ENCODE results near the gene RNF212B.
"Not testable (repeated sequence)": the region's sequence is repeated elsewhere in the genome, so short reads cannot be mapped to it uniquely, and the experiment has no call there.

The RNF212B gene, protein sequence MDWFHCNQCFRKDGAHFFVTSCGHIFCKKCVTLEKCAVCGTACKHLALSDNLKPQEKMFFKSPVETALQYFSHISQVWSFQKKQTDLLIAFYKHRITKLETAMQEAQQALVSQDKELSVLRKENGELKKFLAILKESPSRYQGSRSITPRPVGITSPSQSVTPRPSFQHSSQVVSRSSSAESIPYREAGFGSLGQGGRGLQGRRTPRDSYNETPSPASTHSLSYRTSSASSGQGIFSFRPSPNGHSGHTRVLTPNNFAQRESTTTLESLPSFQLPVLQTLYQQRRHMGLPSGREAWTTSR

DNA sequence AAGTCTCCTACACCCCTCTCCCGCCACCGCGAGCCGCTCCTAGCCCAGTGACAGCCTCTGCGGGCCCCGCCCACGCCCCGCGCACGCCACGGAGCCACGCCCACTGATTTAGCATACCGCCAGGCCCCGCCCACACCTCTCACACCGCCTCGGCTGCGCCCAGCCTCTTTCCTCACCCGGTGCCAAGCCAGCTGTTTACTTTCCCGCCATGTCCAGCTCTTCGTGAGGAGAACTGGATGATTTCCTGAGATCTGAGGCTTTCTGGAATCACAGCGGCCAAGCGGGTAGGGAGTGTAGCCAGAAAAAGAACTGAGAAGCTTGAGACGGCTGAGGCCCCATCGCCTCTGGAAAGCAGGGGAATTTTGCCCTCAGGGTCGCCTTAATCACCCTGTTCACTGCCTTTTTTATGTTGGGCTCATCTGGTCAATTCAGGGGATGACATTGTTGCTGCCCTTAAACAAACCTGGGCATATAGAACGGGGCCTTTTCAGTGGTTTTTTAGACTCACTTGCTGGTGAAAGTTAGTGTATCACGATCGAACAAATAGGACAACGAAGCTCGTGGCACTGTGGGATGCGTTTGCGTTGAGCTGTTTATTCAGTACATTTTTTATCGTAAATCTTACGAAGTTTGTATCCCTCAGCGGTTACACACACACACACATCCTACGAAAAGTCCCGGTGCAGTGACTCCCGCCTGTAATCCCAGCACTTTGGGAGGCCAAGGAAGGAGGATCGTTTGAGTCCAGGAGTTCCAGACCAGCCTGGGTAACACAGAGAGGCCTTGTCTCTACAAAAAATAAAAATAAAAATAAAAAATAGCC, at the start of gene RNF212B:
Gene RNF212B (plus strand): TSS at position 165 of the 823 bp plus-strand sequence. CDS start 2,410 bp downstream, outside the sequence.
- peak; percentile 56 for DNase-seq (ENCODE audit: low read depth)

DNA sequence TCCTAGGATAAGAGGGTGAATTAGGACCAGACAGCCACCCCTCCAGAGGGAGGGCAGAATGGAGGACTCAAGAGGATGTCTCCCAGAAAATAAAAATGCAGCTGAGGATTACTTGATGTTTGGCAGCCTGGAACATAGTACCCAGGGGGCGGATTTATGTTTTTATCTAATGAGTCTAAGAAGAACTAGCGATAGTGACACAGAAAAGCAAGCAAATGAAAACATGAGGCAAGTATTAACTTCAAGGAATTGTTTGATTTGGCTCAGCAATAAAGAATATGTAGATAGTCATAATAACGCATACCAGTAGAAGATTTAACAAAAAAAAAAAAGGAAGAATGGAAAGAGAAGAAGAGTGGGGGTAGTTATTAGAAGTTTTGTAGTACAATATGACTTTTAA, 44.3 kb upstream of the RNF212B start:
- DNase-seq (ENCODE audit: low read depth) = no peak

DNA sequence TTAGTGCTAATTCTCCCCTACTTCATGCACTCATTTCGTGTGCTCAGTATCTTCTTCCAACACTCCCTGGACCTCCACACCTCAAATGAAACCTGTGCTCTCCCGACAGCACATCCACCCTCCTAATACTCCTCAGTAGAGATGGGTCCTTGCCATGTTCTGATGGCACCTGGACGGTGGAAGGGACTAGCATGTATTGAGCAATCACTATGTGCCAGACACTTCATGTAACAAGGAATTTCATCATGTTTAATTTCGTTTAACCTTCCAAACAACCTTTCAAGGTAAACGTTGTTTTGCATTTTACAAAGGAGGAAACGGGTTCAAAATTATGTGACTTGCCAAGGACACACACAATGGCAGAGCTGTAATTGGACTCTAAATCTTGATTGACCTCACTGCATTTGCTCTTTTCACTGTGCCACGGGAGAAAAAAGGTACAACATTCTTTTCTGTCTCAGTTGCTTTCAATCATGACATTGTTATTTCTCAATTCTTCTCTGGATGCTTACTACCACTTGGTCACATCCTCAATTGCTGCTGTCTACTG, 42.1 kb upstream of the RNF212B start:
- DNase-seq (ENCODE audit: low read depth) = no peak

DNA sequence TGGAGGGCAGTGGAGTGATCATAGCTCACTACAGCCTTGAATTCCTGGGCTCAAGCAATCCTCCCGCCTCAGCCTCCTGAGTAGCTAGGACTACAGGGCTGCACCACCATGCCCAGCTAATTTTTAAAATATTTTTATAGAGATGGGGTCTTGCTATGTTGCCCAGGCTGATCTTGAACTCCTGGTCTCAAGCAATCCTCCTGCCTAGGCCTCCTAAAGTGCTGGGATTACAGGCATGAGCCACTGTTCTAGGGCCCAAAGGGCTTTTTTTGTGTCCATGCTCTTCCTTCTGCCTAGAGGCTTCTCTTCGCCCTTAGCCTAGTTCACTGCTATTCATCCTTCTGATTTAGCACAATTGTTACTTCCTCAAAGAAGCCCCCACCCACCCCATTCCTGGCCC, 41.2 kb upstream of the RNF212B start:
- not testable (repeated sequence) for DNase-seq (ENCODE audit: low read depth)

DNA sequence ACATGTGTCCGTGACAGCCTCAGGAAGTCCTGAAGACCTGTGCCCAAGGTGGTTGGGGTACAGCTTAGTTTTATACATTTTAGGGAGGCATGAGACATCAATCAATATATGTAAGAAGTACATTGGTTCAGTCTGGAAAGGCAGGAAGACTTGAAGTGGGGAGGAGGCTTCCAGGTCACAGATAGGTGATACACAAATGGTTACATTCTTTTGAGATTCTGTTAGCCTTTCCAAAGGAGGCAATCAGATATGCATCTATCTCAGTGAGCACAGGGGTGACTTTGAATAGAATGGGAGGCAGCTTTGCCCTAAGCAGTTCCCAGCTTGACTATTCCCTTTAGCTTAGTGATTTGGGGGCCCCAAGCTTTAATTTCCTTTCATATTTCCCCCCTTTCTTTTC, 38.6 kb upstream of the RNF212B start:
- not testable (repeated sequence) for DNase-seq (ENCODE audit: low read depth)

DNA sequence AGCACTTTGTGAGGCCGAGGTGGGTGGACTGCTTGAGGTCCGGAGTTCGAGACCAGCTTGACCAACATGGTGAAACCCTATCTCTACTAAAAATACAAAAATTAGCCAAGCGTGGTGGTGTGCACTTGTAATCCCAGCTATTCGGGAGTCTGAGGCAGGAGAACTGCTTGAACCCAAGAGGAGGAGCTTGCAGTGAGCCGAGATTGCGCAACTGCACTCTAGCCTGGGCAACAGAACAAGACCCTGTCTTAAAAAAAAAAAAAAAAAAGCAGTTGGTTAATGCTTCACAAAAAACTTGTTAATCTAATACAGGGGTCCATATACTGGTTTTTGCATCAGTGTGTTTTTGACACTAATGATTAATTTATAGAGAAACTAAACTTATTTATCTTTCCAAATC, 35.7 kb upstream of the RNF212B start:
- DNase-seq (ENCODE audit: low read depth) = no peak

DNA sequence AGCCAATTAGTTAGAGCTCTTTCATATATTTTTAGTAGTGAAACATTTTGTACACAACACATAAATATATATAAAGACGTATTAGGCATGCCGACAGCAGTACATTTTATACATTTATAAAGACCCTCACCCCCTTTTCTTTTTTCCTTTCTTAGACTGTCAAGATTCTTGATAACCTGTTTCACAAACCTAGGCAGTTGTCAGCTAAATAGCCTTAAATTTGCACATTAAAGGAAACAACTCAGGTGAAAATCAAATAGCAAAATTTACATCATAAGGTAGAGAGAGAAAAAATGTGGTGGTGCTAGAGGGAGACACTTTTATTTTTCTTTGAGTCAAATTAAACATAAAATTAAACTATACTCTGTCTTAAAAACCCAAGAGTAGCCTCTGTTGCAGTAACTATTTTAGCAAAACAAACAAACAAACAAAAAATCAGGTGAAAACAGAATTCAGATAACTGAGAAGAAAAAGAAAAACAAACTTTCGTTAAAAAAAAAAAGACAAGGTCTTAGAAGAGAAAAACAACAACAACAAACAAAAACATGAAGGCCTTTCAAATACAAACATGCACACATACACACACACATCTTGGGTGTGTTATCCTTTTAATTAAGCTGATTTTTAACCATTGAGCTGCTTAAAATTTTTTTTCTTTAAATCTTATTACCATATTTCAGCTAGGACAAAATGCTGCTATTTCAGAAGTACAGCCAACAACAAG, 31.2 kb upstream of the RNF212B start:
- DNase-seq (ENCODE audit: low read depth) = no peak

DNA sequence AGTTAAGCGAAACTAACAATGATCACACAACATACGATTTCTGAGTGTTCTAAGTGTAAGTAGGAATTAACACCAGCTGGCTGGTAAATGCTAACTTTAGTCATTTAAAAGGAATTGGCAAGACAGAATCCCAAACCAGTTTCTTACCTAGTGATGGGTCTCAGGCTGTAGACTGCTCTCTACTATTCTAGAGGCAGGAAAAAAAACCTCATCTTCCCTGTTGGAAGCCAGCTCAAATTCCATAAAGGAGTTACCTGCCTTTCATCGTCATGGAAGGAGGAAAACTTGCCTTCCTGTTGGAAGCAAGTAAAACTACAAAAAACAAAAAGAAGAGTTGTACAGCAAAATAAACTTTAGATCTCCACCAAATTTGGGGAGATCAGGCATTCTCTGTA, 30.6 kb upstream of the RNF212B start:
- no peak for DNase-seq (ENCODE audit: low read depth)

DNA sequence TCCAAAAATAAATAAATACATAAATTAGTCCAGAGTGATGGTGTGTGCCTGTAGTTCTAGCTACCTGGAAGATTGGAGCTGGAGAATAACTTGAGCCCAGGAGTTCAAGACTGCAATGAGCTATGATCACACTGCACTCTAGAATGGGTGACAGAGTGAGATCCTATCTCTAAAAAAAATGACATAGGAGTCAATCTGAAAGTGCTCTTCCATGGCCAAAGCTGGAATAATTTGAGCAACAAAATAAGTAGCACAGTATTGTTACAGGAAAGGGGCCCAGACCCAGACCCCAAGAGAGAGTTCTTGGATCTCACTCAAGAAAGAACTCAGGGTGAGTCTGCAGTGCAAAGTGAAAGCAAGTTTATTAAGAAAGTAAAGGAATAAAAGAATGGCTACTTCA, 29.4 kb upstream of the RNF212B start:
- no peak for DNase-seq (ENCODE audit: low read depth)

DNA sequence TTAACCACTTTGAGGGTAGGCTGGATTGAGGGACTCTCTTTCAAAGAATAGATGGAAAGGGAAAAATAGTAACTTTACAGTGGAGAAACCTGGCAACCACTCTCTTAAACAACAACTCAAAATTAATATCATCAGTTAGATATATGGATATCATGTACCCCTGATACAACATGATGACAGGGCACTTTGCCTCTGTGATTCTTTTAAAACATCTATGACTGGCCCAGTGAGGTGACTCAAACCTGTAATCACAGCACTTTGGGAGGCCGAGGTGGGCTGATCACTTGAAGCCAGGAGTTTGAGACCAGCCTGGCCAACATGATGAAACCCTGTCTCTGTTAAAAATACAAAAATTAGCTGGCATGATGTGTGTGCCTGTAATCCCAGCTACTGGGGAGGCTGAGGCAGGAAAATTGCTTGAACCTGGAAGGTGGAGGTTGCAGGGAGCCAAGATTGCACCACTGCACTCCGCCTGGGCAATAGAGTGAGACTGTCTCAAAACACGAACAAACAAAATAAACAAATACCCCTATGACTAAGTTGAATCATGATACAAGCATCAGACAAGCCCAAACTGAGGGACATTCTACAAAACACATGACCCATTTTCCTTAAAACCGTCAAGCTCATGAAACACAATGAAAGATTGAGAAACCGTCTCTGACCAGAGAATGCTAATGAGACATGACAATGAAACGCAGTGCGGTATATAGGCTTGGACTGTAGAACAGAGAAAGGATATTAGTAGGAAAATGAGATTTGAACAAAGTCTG, 27.9 kb upstream of the RNF212B start:
- no peak for DNase-seq (ENCODE audit: low read depth)

DNA sequence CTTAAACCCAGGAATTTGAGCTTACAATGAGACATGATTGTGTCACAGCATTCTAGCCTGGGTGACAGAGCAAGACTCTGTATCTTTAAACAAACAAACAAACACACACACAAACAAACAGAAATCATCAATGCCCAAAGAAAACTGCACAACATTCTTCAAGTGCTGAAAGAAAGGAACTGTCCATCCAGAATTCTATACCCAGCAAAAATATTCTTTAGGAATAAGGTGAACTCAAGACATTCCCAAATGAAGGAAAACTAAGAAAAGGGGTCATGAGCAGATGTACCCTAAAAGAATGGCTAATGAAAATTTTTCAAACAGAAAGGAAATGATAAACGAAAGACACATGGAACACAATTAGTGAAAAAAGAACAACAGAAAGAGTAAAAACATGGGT, 22.3 kb upstream of the RNF212B start:
- DNase-seq (ENCODE audit: low read depth) = no peak

DNA sequence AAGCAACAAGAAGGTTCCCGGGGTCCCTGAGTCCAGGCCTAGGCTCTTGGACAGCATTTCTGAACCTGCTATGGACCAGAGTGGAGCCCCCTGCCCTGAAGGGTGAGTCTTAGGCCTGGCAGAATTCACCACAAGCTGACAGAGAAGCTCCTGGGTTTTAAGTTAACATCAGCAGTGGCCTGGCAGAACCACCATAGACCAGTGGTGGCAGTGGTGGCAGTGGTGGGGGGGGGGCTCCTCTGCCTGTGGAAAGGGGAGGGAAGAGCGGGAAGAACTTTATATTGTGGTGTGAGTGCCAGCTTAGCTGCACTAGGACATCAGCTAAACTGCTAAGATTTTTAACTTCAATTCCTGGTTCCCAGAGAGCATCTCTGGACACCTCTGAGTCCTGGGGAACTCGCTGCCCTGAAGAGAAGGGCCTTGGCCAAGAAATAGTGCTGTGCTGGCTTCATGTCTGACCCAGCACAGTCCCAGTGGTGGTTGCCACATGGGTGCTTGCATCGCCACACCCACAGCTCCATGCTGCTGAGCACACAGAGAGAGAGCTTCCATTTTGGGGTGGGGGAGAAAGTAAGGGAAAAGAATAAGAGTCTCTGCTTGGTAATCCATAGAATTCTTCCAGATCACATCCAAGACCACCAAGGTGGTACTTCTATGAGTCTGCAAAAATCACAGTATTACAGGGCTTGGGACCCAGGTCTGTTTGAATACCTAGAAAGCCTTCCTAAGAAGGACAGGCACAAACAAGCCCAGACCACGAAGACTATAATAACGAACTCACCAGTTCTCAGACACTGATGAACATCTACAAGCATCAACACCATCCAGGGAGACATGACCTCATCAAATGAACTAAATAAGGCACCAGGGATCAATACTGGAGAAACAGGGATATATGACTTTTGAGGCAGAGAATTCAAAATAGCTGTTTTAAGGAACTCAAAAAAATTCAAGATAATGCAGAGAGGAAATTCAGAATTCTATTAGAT, 20.4 kb upstream of the RNF212B start:
- no peak for DNase-seq (ENCODE audit: low read depth)

DNA sequence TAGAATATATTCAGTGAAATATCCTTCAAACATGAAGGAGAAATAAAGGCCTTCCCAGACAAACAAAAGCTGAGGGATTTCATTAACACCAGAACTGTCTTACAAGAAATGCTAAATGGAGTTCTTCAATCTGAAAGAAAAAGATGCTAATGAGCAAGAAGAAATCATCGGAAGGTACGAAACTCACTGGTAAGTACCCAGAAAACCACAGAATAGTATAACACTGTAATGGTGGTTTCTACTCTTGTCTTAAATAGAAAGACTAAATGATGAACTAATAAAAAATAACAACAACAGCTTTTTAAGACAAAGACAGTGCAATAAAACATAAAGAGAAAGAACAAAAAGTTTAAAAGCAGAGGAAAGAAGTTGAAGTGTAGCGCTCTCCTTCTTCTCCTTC, 18.7 kb upstream of the RNF212B start:
- DNase-seq (ENCODE audit: low read depth) = no peak

DNA sequence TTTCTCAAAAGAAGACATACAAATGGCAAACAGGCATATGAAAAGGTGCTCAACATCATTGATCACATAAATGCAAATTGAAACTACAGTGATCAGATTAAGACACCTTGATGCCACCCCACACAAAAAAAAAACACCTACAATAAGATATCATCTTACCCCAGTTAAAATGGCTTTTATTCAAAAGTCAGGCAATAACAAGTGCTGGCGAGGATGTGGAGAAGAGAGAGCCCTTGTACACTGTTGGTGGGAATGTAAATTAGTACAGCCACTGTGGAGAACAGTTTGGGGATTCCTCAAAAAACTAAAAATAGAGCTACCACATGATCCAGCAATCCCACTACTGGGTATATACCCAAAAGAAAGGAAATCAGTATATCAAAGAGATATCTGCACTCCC, 12.8 kb upstream of the RNF212B start:
- DNase-seq (ENCODE audit: low read depth) = not testable (repeated sequence)

DNA sequence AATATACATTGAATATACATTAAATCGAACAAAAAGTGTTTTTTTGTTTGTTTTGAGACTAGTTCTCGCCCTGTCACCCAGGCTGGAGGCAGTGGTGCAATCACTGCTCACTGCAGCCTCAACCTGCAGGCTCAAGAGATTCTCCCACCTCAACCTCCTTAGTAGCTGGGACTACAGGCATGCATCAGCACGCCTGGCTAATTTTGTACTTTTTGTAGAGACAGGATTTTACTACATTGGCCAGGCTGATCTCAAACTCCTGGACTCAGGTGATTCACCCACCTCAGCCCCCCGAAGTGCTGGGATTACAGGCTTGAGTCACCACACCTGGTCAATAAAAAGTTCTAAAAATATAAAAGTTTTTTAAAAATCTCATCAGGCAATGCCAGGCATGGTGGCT, 10.2 kb upstream of the RNF212B start:
- DNase-seq (ENCODE audit: low read depth) = no peak

DNA sequence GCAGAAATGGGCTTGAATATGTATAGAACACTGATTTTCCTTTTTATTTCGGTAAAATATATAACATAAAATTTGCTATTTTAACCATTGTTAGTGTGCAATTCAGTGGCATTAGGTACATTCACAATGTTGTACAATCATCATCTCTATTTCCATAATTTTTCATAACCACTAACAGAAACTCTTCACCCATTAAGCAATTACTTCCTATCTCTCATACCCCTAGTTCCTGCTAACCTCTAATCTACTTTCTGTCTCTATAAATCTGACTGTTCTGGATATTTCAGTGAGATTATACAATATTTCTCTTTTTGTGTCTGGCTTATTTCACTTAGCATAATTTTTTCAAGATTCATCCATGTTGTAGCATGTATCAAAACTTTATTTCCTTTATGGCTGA, 8.9 kb upstream of the RNF212B start:
- DNase-seq (ENCODE audit: low read depth) = no peak

DNA sequence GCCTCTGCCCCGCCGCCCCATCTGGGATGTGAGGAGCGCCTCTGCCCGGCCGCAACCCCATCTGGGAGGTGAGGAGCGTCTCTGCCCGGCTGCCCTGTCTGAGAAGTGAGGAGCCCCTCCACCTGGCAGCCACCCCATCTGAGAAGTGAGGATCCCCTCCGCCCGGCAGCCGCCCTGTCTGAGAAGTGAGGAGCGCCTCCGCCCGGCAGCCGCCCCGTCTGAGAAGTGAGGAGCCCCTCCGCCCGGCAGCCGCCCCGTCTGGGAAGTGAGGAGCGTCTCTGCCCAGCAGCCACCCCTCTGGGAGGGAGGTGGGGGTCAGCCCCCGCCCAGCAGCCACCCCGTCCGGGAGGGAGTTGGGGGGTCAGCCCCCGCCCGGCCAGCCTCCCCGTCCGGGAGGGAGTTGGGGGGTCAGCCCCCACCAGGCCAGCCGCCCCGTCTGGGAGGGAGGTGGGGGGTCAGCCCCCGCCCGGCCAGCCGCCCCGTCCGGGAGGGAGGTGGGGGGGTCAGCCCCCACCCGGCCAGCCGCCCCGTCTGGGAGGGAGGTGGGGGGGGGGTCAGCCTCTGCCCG, 5.4 kb upstream of the RNF212B start:
- DNase-seq (ENCODE audit: low read depth) = not testable (repeated sequence)

DNA sequence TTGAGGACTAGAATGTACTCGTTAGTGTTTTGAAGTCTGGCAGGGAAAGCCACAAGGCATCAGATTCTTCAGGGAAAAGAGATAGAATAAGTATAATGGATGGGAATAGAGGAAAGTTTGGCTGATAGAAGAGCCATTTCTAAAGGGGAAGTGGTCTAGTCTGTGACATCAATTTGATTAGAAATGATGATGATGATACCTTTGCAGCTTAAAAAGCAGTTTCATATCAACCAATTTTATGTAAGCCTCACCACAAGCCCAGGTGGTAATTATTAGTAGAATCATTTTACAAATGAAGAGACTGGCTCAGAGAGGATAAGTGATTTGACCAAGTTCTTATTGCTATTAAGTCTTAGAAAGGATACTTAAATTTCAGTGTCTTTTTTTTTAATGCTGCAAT, 2.9 kb downstream of the RNF212B start:
- DNase-seq (ENCODE audit: low read depth) = no peak

DNA sequence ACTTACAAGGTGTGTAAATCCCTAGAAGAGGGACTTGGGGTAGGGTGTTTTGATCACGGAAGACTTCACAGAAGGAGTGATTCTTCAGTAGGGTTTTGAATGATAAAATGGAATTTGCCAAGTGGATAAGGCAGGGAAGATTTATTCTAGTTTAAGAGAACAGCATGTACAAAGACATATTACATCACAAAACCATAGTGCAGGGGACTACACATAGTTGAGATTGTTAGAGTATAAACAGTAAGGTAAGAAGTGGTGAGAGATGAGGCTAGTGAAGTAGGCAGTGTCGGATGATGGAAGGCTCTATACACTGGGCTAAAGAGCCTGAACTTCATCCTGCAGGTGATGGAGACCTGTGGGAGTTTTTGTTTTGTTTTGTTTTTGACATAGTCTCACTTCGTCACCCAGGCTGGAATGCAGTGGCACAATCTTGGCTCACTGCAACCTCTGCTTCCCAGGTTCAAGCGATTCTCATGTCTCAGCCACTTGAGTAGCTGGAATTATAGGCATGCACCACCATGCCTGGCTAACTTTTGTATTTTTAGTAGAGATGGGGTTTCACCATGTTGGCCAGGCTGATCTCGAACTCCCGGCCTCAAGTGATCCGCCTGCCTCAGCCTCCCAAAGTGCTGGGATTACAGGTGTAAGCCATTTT, 3.5 kb downstream of the RNF212B start:
- not testable (repeated sequence) for DNase-seq (ENCODE audit: low read depth)

DNA sequence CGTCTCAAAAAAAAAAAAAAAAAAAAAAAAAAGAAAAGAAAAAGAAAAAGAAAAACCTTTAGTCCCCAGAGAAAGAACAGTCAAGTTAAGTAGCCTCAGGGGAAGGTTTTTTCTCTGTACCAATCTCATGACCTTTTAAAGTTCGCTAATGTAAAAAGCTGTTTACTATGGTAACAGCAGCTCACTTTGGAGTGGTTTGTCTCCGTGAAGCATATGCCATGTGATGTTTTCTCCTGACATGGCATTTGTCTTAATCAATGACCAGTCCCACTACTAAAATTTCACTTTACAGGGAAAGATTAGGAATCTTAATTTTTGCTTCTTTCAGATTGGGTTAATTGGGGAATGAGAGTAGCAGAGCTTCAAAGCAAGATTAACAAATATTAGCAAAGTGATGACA, 4.3 kb downstream of the RNF212B start:
- no peak for DNase-seq (ENCODE audit: low read depth)

Measured in stimulated activated CD8-positive, alpha-beta memory T cell treated with anti-CD3 and anti-CD28 coated beads, Interleukin-15, amount 100 ng/mL, for 1 hour (primary cell).